A549 (cell line): Measurements from ENCODE around the gene HNRNPA3. TPM values are rescaled to one million over a fixed set of nuclear protein-coding genes. Genes with fewer than 3 reads are reported as not detected.
"Not testable (repeated sequence)": the region's sequence is repeated elsewhere in the genome, so short reads cannot be mapped to it uniquely, and the experiment has no call there.

Experiments used
- ATAC-seq, 2 experiments: fragments of 200-7000 bp in 1 of 2; fragments of >200 bp in 1 of 2; cut with Nextera tagmentation in 1 of 2; cut with Tn5 transposase in 1 of 2; 3 replicates each; pipeline versions ENCODE4 v1.8.0 to v1.9.1; 2018 to 2020; ENCODE audit warnings: mild to moderate bottlenecking in 1 of 2, moderate library complexity in 1 of 2
- CTCF ChIA-PET: fragments of 300-600 bp; sonication (Branson Sonifier 250); formaldehyde crosslinking; extraction: SDS; loops from one replicate; lab custom pipeline; 2021; ENCODE audit warnings: antibody characterized with exemption, inconsistent platforms; lab: Yijun Ruan, JAX
- POLR2A ChIA-PET: fragments of 350-600 bp; formaldehyde crosslinking; extraction: SDS; loops from one replicate; lab custom pipeline; 2021; ENCODE audit warnings: antibody characterized with exemption, inconsistent platforms; lab: Yijun Ruan, JAX
- DNase-seq, 2 experiments: peaks; one replicate each; pipeline versions ENCODE4 v3.0.0 to v3.0.0-alpha.2; 2011 to 2016; ENCODE audit warnings: low read depth in 1 of 2, low spot score in 1 of 2
- FAIRE-seq: peaks from 2 replicates; lab custom pipeline; 2011; peaks lifted over from hg19 to GRCh38; lab: Jason Lieb, UNC
- H3K27ac ChIP-seq, 2 experiments: fragments of >200 bp; sonication (Bioruptor Twin); formaldehyde crosslinking; 3 replicates each; pipeline ENCODE4 v1.5.1; 2016 to 2017
- H3K4me1 ChIP-seq: fragments of >200 bp; sonication (Bioruptor Twin); formaldehyde crosslinking; 3 replicates; pipeline ENCODE4 v1.6.1; 2016
- H3K4me2 ChIP-seq: fragments of >200 bp; sonication (Bioruptor Twin); formaldehyde crosslinking; 3 replicates; pipeline ENCODE4 v1.6.1; 2016
- H3K4me3 ChIP-seq: fragments of >200 bp; sonication (Bioruptor Twin); formaldehyde crosslinking; 3 replicates; pipeline ENCODE4 v1.5.1; 2016
- H3K9me3 ChIP-seq: fragments of >200 bp; sonication (Bioruptor Twin); formaldehyde crosslinking; 3 replicates; pipeline ENCODE4 v1.6.1; 2016
- BHLHE40 ChIP-seq: IDR thresholded peaks from 2 replicates; pipeline ENCODE4 v1.6.1; 2012; ENCODE audit warnings: low read depth, low read length, inconsistent platforms
- CHD2 ChIP-seq: fragments of 150-350 bp; IDR thresholded peaks from 2 replicates; pipeline ENCODE4 v1.6.1; 2014; ENCODE audit warnings: low read length; ENCODE audit not compliant: partially characterized antibody
- CHD4 ChIP-seq: fragments of 200-600 bp; sonication (generic); IDR thresholded peaks from 2 replicates; pipeline ENCODE4 v1.6.1; 2016; ENCODE audit warnings: antibody characterized with exemption, mild to moderate bottlenecking, borderline replicate concordance
- EHF ChIP-seq: fragments of 250-450 bp; sonication (Bioruptor Pico); IDR thresholded peaks from 2 replicates; pipeline ENCODE4 v1.5.0; 2020; ENCODE audit warnings: mild to moderate bottlenecking
- EP300 ChIP-seq, 2 experiments: fragments of >200 bp; sonication (Bioruptor Twin); formaldehyde crosslinking; IDR thresholded peaks; 2 replicates in 1 of 2; 3 replicates in 1 of 2; pipeline ENCODE4 v1.6.1; 2016 to 2017
- FOSL2 ChIP-seq, 2 experiments: fragments of 450-650 bp in 1 of 2; fragments of >200 bp in 1 of 2; sonication (Bioruptor Twin) in 1 of 2; formaldehyde crosslinking; IDR thresholded peaks; 2 replicates each; pipeline versions ENCODE4 v1.5.0 to v1.6.1; 2016 to 2020; ENCODE audit warnings: mild to moderate bottlenecking in 1 of 2, moderate library complexity in 1 of 2
- FOXS1 ChIP-seq: fragments of 250-450 bp; sonication (Bioruptor Pico); IDR thresholded peaks from 2 replicates; pipeline ENCODE4 v1.5.0; 2020; ENCODE audit warnings: mild to moderate bottlenecking, moderate library complexity
- HEYL ChIP-seq: fragments of 250-450 bp; sonication (Bioruptor Pico); IDR thresholded peaks from 2 replicates; pipeline ENCODE4 v1.8.0; 2021; ENCODE audit warnings: mild to moderate bottlenecking, moderate library complexity
- HOXB13 ChIP-seq: fragments of 250-450 bp; sonication (Bioruptor Pico); IDR thresholded peaks from 2 replicates; pipeline ENCODE4 v1.5.0; 2020; ENCODE audit warnings: low read depth, mild to moderate bottlenecking, moderate library complexity
- JUNB ChIP-seq: fragments of >200 bp; sonication (Bioruptor Twin); formaldehyde crosslinking; IDR thresholded peaks from 2 replicates; pipeline ENCODE4 v1.6.1; 2016
- MAFK ChIP-seq: fragments of 450-650 bp; IDR thresholded peaks from 2 replicates; pipeline ENCODE4 v1.6.1; 2014; ENCODE audit not compliant: partially characterized antibody
- MYC ChIP-seq: IDR thresholded peaks from 2 replicates; pipeline ENCODE4 v1.6.1; 2012; ENCODE audit warnings: mild to moderate bottlenecking, inconsistent platforms, low read length, improper control_type of control experiment, borderline replicate concordance
- RAD21 ChIP-seq, 2 experiments: fragments of >200 bp in 1 of 2; sonication (Bioruptor Twin) in 1 of 2; formaldehyde crosslinking in 1 of 2; IDR thresholded peaks in 1 of 2; conservative IDR thresholded peaks in 1 of 2; 2 replicates in 1 of 2; 3 replicates in 1 of 2; pipeline ENCODE4 v1.6.1; 2012 to 2018; ENCODE audit warnings: inconsistent platforms in 1 of 2
- RCOR1 ChIP-seq: fragments of 150-350 bp; IDR thresholded peaks from 2 replicates; pipeline ENCODE4 v1.6.1; 2014; ENCODE audit warnings: antibody characterized with exemption, low read length, low read depth
- SREBF2 ChIP-seq: fragments of 450-650 bp; IDR thresholded peaks from 2 replicates; pipeline ENCODE4 v1.6.1; 2014; ENCODE audit warnings: mild to moderate bottlenecking, moderate library complexity
- ZC3H11A ChIP-seq: fragments of 450-650 bp; IDR thresholded peaks from 2 replicates; pipeline ENCODE4 v1.6.1; 2014; ENCODE audit warnings: antibody characterized with exemption, mild to moderate bottlenecking
- ZNF302 ChIP-seq: fragments of 250-450 bp; sonication (Bioruptor Pico); IDR thresholded peaks from 2 replicates; pipeline ENCODE4 v1.9.0; 2021; ENCODE audit warnings: inconsistent platforms, mild to moderate bottlenecking, moderate library complexity
- WGBS: methylation state at CpG from one replicate; pipeline ENCODE4 v1.1.6; 2017; ENCODE audit errors: missing lambda C conversion rate; 5-methylcytosine and 5-hydroxymethylcytosine counted together
- polyA plus RNA-seq, 4 experiments: library from polyadenylated mRNA; depleted of rRNA in 3 of 4; stranded (reverse); fragments of >200 nt; fragmentation: RNase III in 1 of 4; extraction: RNeasy Plus Mini Kit Qiagen cat#74134 plus additional on column Dnase treatment in 1 of 4; gene quantifications; 2 replicates in 3 of 4; 3 replicates in 1 of 4; pipeline ENCODE4 v1.2.3, GENCODE V29; 2011 to 2017
- TF ChIP-seq, protein P1 (sequence below): fragments of 150-350 bp; IDR thresholded peaks from 2 replicates; pipeline ENCODE4 v1.6.1; 2014; ENCODE audit warnings: low read depth, mild to moderate bottlenecking, low read length
- TF ChIP-seq, protein P2 (sequence below): IDR thresholded peaks from 2 replicates; pipeline ENCODE4 v1.6.1; 2012
- TF ChIP-seq, protein P3 (sequence below): IDR thresholded peaks from 2 replicates; pipeline ENCODE4 v1.6.1; 2012
- TF ChIP-seq, protein P4 (sequence below): fragments of 450-650 bp; IDR thresholded peaks from 2 replicates; pipeline ENCODE4 v1.6.1; 2014; ENCODE audit warnings: antibody characterized with exemption
- TF ChIP-seq, protein P5 (sequence below): fragments of 250-450 bp; sonication (Bioruptor Pico); IDR thresholded peaks from 2 replicates; pipeline ENCODE4 v1.5.0; 2020; ENCODE audit warnings: low read depth, mild to moderate bottlenecking, moderate library complexity
- TF ChIP-seq, protein P6 (sequence below): fragments of >200 bp; sonication (Bioruptor Twin); formaldehyde crosslinking; IDR thresholded peaks from 3 replicates; pipeline ENCODE4 v1.6.1; 2016

The HNRNPA3 gene
- polyA plus RNA-seq, 2 of the 4 experiments (the other 2 are of a cell fraction): 357 to 755 TPM

DNA sequence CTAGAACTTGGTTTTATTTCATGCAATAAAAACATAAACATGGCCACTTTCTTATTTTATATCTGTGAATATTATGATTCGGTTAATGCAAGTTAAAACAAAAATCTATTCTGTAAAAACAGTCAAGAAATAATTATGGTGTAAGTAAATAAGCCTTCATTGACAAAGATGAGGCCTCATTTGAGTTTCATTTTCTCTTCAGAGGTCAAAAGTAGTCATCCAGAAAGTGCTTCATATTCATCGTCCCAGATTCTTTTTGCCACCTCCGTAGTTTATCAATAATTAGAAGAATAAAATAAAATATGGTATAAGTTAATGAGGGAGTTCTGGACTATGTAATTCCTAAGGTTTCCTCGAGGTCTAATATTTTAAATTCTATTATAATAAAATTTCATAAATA, 19.4 kb upstream of the HNRNPA3 start:
- TF ChIP-seq, protein P1, sequence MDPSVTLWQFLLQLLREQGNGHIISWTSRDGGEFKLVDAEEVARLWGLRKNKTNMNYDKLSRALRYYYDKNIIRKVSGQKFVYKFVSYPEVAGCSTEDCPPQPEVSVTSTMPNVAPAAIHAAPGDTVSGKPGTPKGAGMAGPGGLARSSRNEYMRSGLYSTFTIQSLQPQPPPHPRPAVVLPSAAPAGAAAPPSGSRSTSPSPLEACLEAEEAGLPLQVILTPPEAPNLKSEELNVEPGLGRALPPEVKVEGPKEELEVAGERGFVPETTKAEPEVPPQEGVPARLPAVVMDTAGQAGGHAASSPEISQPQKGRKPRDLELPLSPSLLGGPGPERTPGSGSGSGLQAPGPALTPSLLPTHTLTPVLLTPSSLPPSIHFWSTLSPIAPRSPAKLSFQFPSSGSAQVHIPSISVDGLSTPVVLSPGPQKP: no peak
- TF ChIP-seq, protein P2, sequence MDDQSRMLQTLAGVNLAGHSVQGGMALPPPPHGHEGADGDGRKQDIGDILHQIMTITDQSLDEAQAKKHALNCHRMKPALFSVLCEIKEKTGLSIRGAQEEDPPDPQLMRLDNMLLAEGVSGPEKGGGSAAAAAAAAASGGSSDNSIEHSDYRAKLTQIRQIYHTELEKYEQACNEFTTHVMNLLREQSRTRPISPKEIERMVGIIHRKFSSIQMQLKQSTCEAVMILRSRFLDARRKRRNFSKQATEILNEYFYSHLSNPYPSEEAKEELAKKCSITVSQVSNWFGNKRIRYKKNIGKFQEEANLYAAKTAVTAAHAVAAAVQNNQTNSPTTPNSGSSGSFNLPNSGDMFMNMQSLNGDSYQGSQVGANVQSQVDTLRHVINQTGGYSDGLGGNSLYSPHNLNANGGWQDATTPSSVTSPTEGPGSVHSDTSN: no peak
- TF ChIP-seq FOXS1 (CRISPR knock-in tag) (no peak), MAFK (no peak), EP300 (IDR thresholded peaks at IDR 0.05) (no peak), SREBF2 (no peak), FOSL2 (IDR thresholded peaks at IDR 0.05) (no peak), FOSL2 (CRISPR knock-in tag; IDR thresholded peaks at IDR 0.05) (no peak), RAD21 (conservative IDR thresholded peaks at IDR 0.05 in 1 of 2, IDR thresholded peaks at IDR 0.05 in 1 of 2) (no peak), HOXB13 (CRISPR knock-in tag) (no peak), ZC3H11A (no peak), BHLHE40 (no peak)
- TF ChIP-seq, protein P3, sequence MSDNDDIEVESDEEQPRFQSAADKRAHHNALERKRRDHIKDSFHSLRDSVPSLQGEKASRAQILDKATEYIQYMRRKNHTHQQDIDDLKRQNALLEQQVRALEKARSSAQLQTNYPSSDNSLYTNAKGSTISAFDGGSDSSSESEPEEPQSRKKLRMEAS: no peak
- Histone ChIP-seq H3K4me1 (no peaks in the 10 kb centered on the region), H3K4me3 (no peak overlapping the region), H3K27ac (no peak overlapping the region), H3K9me3 (no peaks in the 10 kb centered on the region), H3K4me2 (no peak overlapping the region)
- no peak for ATAC-seq
- DNase-seq: no peak
- no peak for FAIRE-seq
- ChIA-PET CTCF (interaction anchor here (1.4 kb wide), 1 partner anchor 70 kb away, joined by 6 read pairs; the partner anchor contains the start of gene NFE2L2), POLR2A (no interaction called here)
- 58% methylated on average over 4 of the region's 4 CpGs for WGBS

DNA sequence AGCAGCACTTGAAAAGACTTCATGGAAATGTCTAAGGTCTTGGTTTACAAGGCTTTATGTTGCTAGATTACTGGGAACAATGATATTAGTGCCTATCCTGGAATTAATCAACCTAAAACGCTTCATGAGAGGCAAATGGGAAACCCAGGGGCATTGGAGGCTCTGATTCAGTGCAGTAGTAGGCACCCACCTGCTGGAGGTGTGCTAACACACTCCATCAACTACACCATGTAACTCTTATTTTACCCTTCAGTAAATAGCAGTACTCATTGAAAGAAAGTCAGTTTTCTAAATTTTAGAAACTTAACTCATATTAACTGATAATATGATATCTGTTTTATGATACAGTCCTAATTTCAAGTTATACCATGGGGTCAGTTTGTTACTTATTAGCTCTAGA, 17.4 kb upstream of the HNRNPA3 start:
- POLR2A ChIA-PET: no interaction called here
- FAIRE-seq: no peak

DNA sequence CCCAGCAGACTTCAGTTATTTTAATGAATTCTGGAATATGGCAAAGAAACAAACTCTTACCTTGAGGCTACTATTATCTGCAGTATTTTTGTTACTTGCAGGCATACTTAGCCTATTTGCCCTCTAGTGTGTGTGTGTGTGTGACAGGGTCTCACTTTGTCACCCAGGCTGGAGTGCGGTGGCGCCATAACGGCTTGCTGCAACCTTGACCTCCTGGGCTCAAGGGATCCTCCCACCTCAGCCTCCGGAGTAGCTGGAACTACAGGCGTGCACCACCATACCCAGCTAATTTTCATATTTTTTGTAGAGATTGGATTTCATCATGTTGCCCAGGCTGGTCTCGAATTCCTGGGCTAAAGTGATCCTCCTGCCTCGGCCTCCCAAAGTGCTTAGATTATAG, 12.2 kb upstream of the HNRNPA3 start:
- POLR2A ChIA-PET, H3K4me3 ChIP-seq, ATAC-seq, H3K9me3 ChIP-seq, H3K27ac ChIP-seq, FAIRE-seq, H3K4me2 ChIP-seq, H3K4me1 ChIP-seq, DNase-seq: not testable (repeated sequence)
- WGBS: 86% methylated on average over 7 of the region's 7 CpGs
- CTCF ChIA-PET: interaction anchor here (0.7 to 1.3 kb wide), 3 partner anchors 9 to 558 kb away, joined by 3 to 4 read pairs (median 3); no protein-coding TSS in a partner anchor

More for the DNA sequence above, 17.4 kb upstream of the HNRNPA3 start:
- no peaks in the 10 kb centered on the region for H3K9me3 ChIP-seq
- no peaks in the 10 kb centered on the region for H3K4me1 ChIP-seq
- TF ChIP-seq HEYL (CRISPR knock-in tag) (no peak), EP300 (IDR thresholded peaks at IDR 0.05) (no peak), EHF (CRISPR knock-in tag) (no peak), JUNB (no peak), MAFK (no peak), CHD2 (no peak), ZNF302 (CRISPR knock-in tag) (no peak), MYC (no peak), CHD4 (no peak), RCOR1 (no peak)
- TF ChIP-seq, protein P3: no peak
- TF ChIP-seq, protein P4, sequence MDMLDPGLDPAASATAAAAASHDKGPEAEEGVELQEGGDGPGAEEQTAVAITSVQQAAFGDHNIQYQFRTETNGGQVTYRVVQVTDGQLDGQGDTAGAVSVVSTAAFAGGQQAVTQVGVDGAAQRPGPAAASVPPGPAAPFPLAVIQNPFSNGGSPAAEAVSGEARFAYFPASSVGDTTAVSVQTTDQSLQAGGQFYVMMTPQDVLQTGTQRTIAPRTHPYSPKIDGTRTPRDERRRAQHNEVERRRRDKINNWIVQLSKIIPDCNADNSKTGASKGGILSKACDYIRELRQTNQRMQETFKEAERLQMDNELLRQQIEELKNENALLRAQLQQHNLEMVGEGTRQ: no peak
- TF ChIP-seq, protein P5, sequence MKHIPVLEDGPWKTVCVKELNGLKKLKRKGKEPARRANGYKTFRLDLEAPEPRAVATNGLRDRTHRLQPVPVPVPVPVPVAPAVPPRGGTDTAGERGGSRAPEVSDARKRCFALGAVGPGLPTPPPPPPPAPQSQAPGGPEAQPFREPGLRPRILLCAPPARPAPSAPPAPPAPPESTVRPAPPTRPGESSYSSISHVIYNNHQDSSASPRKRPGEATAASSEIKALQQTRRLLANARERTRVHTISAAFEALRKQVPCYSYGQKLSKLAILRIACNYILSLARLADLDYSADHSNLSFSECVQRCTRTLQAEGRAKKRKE (CRISPR knock-in tag): no peak
- TF ChIP-seq, protein P6, sequence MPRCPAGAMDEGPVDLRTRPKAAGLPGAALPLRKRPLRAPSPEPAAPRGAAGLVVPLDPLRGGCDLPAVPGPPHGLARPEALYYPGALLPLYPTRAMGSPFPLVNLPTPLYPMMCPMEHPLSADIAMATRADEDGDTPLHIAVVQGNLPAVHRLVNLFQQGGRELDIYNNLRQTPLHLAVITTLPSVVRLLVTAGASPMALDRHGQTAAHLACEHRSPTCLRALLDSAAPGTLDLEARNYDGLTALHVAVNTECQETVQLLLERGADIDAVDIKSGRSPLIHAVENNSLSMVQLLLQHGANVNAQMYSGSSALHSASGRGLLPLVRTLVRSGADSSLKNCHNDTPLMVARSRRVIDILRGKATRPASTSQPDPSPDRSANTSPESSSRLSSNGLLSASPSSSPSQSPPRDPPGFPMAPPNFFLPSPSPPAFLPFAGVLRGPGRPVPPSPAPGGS: no peak
- CTCF ChIA-PET: interaction anchor here (0.6 to 3.5 kb wide), 6 partner anchors 17 to 211 kb away, joined by 3 to 14 read pairs (median 4); partner anchors contain the start of gene HNRNPA3
- H3K4me2 ChIP-seq: no peak overlapping the region
- ATAC-seq (peak; percentile 77; a peak in 5 of 6 replicates), DNase-seq (no peak)
- H3K27ac ChIP-seq: no peak overlapping the region
- 42% methylated on average over 1 of the region's 1 CpG for WGBS
- H3K4me3 ChIP-seq: no peak overlapping the region
